GM23338 (cell line): Measurements from ENCODE around the gene KLHL22. TPM values are rescaled to one million over a fixed set of nuclear protein-coding genes. Genes with fewer than 3 reads are reported as not detected.

Source experiments
- ATAC-seq: fragments of 200-7000 bp; cut with Tn5 transposase; 3 replicates; pipeline ENCODE4 v1.9.1; 2020
- DNase-seq: peaks from one replicate; pipeline ENCODE4 v3.0.0-alpha.2; 2015; ENCODE audit warnings: low spot score
- H2AFZ ChIP-seq: fragments of 200-600 bp; sonication (generic); 2 replicates; pipeline ENCODE4 v1.8.0; 2016; ENCODE audit warnings: antibody characterized with exemption, mild to moderate bottlenecking, moderate library complexity
- H3F3A ChIP-seq: fragments of 200-600 bp; sonication (generic); replicated peaks from 2 replicates; pipeline ENCODE4 v1.8.0; 2017; ENCODE audit warnings: antibody characterized with exemption, mixed run types, low read depth
- H3K27ac ChIP-seq: fragments of 200-600 bp; sonication (generic); 2 replicates; pipeline ENCODE4 v1.6.1; 2016; ENCODE audit warnings: low read depth
- H3K27me3 ChIP-seq: fragments of 200-600 bp; sonication (generic); 2 replicates; pipeline ENCODE4 v1.8.0; 2016; ENCODE audit warnings: mild to moderate bottlenecking, mixed run types, moderate library complexity; ENCODE audit not compliant: insufficient read depth
- H3K36me3 ChIP-seq: fragments of 200-600 bp; sonication (generic); 2 replicates; pipeline ENCODE4 v1.8.0; 2016; ENCODE audit warnings: mild to moderate bottlenecking; ENCODE audit not compliant: insufficient read depth
- H3K4me1 ChIP-seq: fragments of 200-600 bp; sonication (generic); 2 replicates; pipeline ENCODE4 v1.8.0; 2016; ENCODE audit warnings: mild to moderate bottlenecking, moderate library complexity; ENCODE audit not compliant: insufficient read depth
- H3K4me2 ChIP-seq: fragments of 200-600 bp; sonication (generic); 2 replicates; pipeline ENCODE4 v1.7.1; 2017; ENCODE audit warnings: mixed run types
- H3K4me3 ChIP-seq: fragments of 200-600 bp; sonication (generic); 2 replicates; pipeline ENCODE4 v1.6.1; 2016; ENCODE audit warnings: mixed run types
- H3K79me2 ChIP-seq: fragments of 200-600 bp; sonication (generic); replicated peaks from 2 replicates; pipeline ENCODE4 v1.8.0; 2017; ENCODE audit warnings: mild to moderate bottlenecking; ENCODE audit not compliant: insufficient read depth
- H3K9me2 ChIP-seq: fragments of 200-600 bp; sonication (generic); 2 replicates; pipeline ENCODE4 v1.8.0; 2017; ENCODE audit not compliant: insufficient read depth
- H4K20me1 ChIP-seq: fragments of 200-600 bp; sonication (generic); replicated peaks from 2 replicates; pipeline ENCODE4 v1.8.0; 2017; ENCODE audit warnings: mild to moderate bottlenecking; ENCODE audit not compliant: insufficient read depth
- H3K27ac Mint-ChIP-seq: 2 replicates; pipeline ENCODE4 v1.8.0; 2020; ENCODE audit warnings: inconsistent platforms, mild to moderate bottlenecking, moderate library complexity, mixed read lengths
- H3K27me3 Mint-ChIP-seq: 3 replicates; pipeline ENCODE4 v1.8.0; 2022; ENCODE audit warnings: low read depth, mild to moderate bottlenecking, moderate library complexity, mixed read lengths, inconsistent platforms; ENCODE audit not compliant: insufficient read depth, poor library complexity
- H3K36me3 Mint-ChIP-seq: 3 replicates; pipeline ENCODE4 v1.8.0; 2021; ENCODE audit warnings: low read depth, mild to moderate bottlenecking, inconsistent platforms, moderate library complexity, mixed read lengths
- H3K4me1 Mint-ChIP-seq: 3 replicates; pipeline ENCODE4 v1.8.0; 2020; ENCODE audit warnings: mild to moderate bottlenecking, inconsistent platforms, mixed read lengths
- H3K4me3 Mint-ChIP-seq: 3 replicates; pipeline ENCODE4 v1.8.0; 2021; ENCODE audit warnings: moderate library complexity, mild to moderate bottlenecking, inconsistent platforms, mixed read lengths
- H3K9me3 Mint-ChIP-seq: 3 replicates; pipeline ENCODE4 v1.8.0; 2020; ENCODE audit warnings: moderate library complexity, mild to moderate bottlenecking, inconsistent platforms, mixed read lengths
- CREB1 ChIP-seq: fragments of 250-450 bp; sonication (Bioruptor Pico); IDR thresholded peaks from 2 replicates; pipeline ENCODE4 v1.5.0; 2020; ENCODE audit warnings: low read depth, mild to moderate bottlenecking, moderate library complexity
- CTCF ChIP-seq, 2 experiments: fragments of 200-600 bp in 1 of 2; sonication (generic) in 1 of 2; conservative IDR thresholded peaks; 2 replicates each; pipeline versions ENCODE4 v1.5.1 to v1.6.1; 2016 to 2017; ENCODE audit warnings: antibody characterized with exemption in 2 of 2, low read depth in 2 of 2, mild to moderate bottlenecking in 2 of 2, moderate library complexity in 1 of 2
- ETS1 ChIP-seq: IDR thresholded peaks from 2 replicates; pipeline ENCODE4 v1.6.1; 2016; ENCODE audit warnings: antibody characterized with exemption
- EZH2 ChIP-seq: fragments of 200-600 bp; sonication (generic); IDR thresholded peaks from one replicate; pipeline ENCODE4 v1.8.0; 2017; ENCODE audit warnings: antibody characterized with exemption, mild to moderate bottlenecking, low read depth; ENCODE audit not compliant: unreplicated experiment
- EZH2phosphoT487 ChIP-seq: fragments of 200-600 bp; sonication (generic); IDR thresholded peaks from one replicate; pipeline ENCODE4 v1.8.1; 2018; ENCODE audit warnings: antibody characterized with exemption; ENCODE audit not compliant: unreplicated experiment
- JUNB ChIP-seq: IDR thresholded peaks from one replicate; pipeline ENCODE4 v1.6.1; 2016; ENCODE audit warnings: antibody characterized with exemption; ENCODE audit not compliant: unreplicated experiment
- NANOG ChIP-seq: IDR thresholded peaks from 2 replicates; pipeline ENCODE4 v1.6.1; 2016; ENCODE audit warnings: antibody characterized with exemption, borderline replicate concordance
- POLR2AphosphoS5 ChIP-seq: IDR thresholded peaks from 2 replicates; pipeline ENCODE4 v1.6.1; 2016; ENCODE audit warnings: antibody characterized with exemption, low read depth
- REST ChIP-seq: IDR thresholded peaks from one replicate; pipeline ENCODE4 v1.6.1; 2018; ENCODE audit warnings: antibody characterized with exemption; ENCODE audit not compliant: unreplicated experiment
- STAT1 ChIP-seq: IDR thresholded peaks from one replicate; pipeline ENCODE4 v1.6.1; 2016; ENCODE audit warnings: antibody characterized with exemption; ENCODE audit not compliant: unreplicated experiment
- ZNF114 ChIP-seq: fragments of 250-450 bp; sonication (Bioruptor Pico); IDR thresholded peaks from 2 replicates; pipeline ENCODE4 v1.5.0; 2020; ENCODE audit warnings: mild to moderate bottlenecking, moderate library complexity
- ZNF331 ChIP-seq: fragments of 250-450 bp; sonication (Bioruptor Pico); IDR thresholded peaks from 2 replicates; pipeline ENCODE4 v1.5.0; 2020; ENCODE audit warnings: low read depth, mild to moderate bottlenecking, moderate library complexity
- ZNF462 ChIP-seq: fragments of 250-450 bp; sonication (Bioruptor Pico); IDR thresholded peaks from 2 replicates; pipeline ENCODE4 v1.5.0; 2020; ENCODE audit warnings: mild to moderate bottlenecking, moderate library complexity
- polyA plus RNA-seq: library from polyadenylated mRNA; unstranded; fragments of >200 nt; fragmentation: Nextera tagmentation; extraction: Ambion mirVana; gene quantifications from 2 replicates; pipeline ENCODE4 v1.2.1, GENCODE V29; 2016
- total RNA-seq: library from RNA; depleted of rRNA; stranded (reverse); fragments of >200 nt; shearing (Covaris generic); gene quantifications from 2 replicates; pipeline ENCODE4 v1.2.3, GENCODE V29; 2014

The KLHL22 gene
- total and polyA plus RNA-seq, 2 experiments from 2014 or later = 2.4 to 16.0 TPM

- no peak overlapping the region for H3K4me3 Mint-ChIP-seq
- H3K36me3 Mint-ChIP-seq = peaks cover 57% of the 10 kb centered on the region
- TF ChIP-seq STAT1 = no peak
- TF ChIP-seq ZNF331 = no peak
- TF ChIP-seq ETS1 = no peak
- TF ChIP-seq ZNF462 (CRISPR knock-in tag) = no peak
- TF ChIP-seq EZH2 = no peak
- TF ChIP-seq CREB1 = no peak
- no peak for TF ChIP-seq CTCF (conservative IDR thresholded peaks at IDR 0.05; ENCODE audit: low read depth in 2 of 2)
- TF ChIP-seq JUNB = no peak
- no peak for TF ChIP-seq EZH2phosphoT487
- no peak for TF ChIP-seq POLR2AphosphoS5
- TF ChIP-seq REST = no peak
- TF ChIP-seq ZNF114 (CRISPR knock-in tag) = no peak
- TF ChIP-seq NANOG = no peak
These were observed 46.5 kb upstream of the KLHL22 start for GRCh38 chr22:20542055-20542454.

More at GRCh38 chr22:20542055-20542454, 46.5 kb upstream of the KLHL22 start:
- H3K9me3 Mint-ChIP-seq = no peaks in the 10 kb centered on the region
- DNase-seq (no peak), ATAC-seq (no peak)
- Histone ChIP-seq H3K4me3 (no peak overlapping the region), H3K4me2 (no peak overlapping the region), H3K36me3 (peaks cover 11% of the 10 kb centered on the region), H3K27me3 (no peaks in the 10 kb centered on the region), H2AFZ (no peak overlapping the region), H3F3A (no peaks in the 10 kb centered on the region), H3K9me2 (no peaks in the 10 kb centered on the region), H3K4me1 (no peaks in the 10 kb centered on the region), H3K27ac (no peak overlapping the region), H3K79me2 (peaks cover 27% of the 10 kb centered on the region), H4K20me1 (peaks cover 4% of the 10 kb centered on the region; the same call in 1 of the 2 replicates)
- no peak overlapping the region for H3K27ac Mint-ChIP-seq
- H3K27me3 Mint-ChIP-seq = peaks cover 6% of the 10 kb centered on the region
- H3K4me1 Mint-ChIP-seq = peaks cover 9% of the 10 kb centered on the region; the same call in 2 of the 3 replicates
